HepG2 (cell line): ENCODE results near the gene FTCD. TPM values are rescaled to one million over a fixed set of nuclear protein-coding genes. Genes with fewer than 3 reads are reported as not detected.

Experiments used
- ARNT ChIP-seq: fragments of 450-650 bp; IDR thresholded peaks from 2 replicates; pipeline ENCODE4 v1.6.1; 2017
- FOXA3 ChIP-seq: IDR thresholded peaks from 2 replicates; pipeline ENCODE4 v1.6.1; 2016; ENCODE audit warnings: missing genetic modification reagents, missing compliant biosample characterization
- FOXO1 ChIP-seq: sonication (generic); formaldehyde crosslinking; IDR thresholded peaks from 2 replicates; pipeline ENCODE4 v1.4.0; 2020; ENCODE audit warnings: missing genetic modification reagents
- HOXA3 ChIP-seq: sonication (generic); formaldehyde crosslinking; IDR thresholded peaks from 2 replicates; pipeline ENCODE4 v1.5.0; 2020; ENCODE audit warnings: missing genetic modification reagents
- KDM6A ChIP-seq: IDR thresholded peaks from 2 replicates; pipeline ENCODE4 v1.6.1; 2016; ENCODE audit warnings: low read depth
- KMT2B ChIP-seq: IDR thresholded peaks from 2 replicates; pipeline ENCODE4 v1.6.1; 2016; ENCODE audit warnings: missing genetic modification reagents, missing compliant biosample characterization
- TBX3 ChIP-seq: fragments of 450-650 bp; IDR thresholded peaks from 2 replicates; pipeline ENCODE4 v1.6.1; 2017; ENCODE audit warnings: antibody characterized with exemption, mild to moderate bottlenecking, inconsistent platforms, borderline replicate concordance
- TIGD3 ChIP-seq: sonication (generic); formaldehyde crosslinking; IDR thresholded peaks from 2 replicates; pipeline ENCODE4 v1.5.1; 2020; ENCODE audit warnings: mild to moderate bottlenecking, missing genetic modification reagents, borderline replicate concordance
- ZBTB1 ChIP-seq: sonication (generic); formaldehyde crosslinking; IDR thresholded peaks from 2 replicates; pipeline ENCODE4 v1.4.0; 2020; ENCODE audit warnings: missing genetic modification reagents, borderline replicate concordance
- ZMYM2 ChIP-seq: sonication (generic); formaldehyde crosslinking; IDR thresholded peaks from 2 replicates; pipeline ENCODE4 v1.8.0; 2022; ENCODE audit warnings: mild to moderate bottlenecking, missing genetic modification reagents
- ZNF33A ChIP-seq: sonication (generic); formaldehyde crosslinking; IDR thresholded peaks from 2 replicates; pipeline ENCODE4 v1.5.1; 2020; ENCODE audit warnings: missing genetic modification reagents, mild to moderate bottlenecking, moderate library complexity, borderline replicate concordance
- ZNF503 ChIP-seq: sonication (generic); formaldehyde crosslinking; IDR thresholded peaks from 2 replicates; pipeline ENCODE4 v1.4.0; 2020; ENCODE audit warnings: missing genetic modification reagents
- ZNF607 ChIP-seq: sonication (generic); formaldehyde crosslinking; IDR thresholded peaks from 2 replicates; pipeline ENCODE4 v1.5.1; 2020; ENCODE audit warnings: missing genetic modification reagents, mild to moderate bottlenecking, borderline replicate concordance
- ZNF687 ChIP-seq: sonication (generic); formaldehyde crosslinking; IDR thresholded peaks from 2 replicates; pipeline ENCODE4 v1.5.1; 2020; ENCODE audit warnings: mild to moderate bottlenecking, missing genetic modification reagents, moderate library complexity
- ZNF691 ChIP-seq: sonication (generic); formaldehyde crosslinking; IDR thresholded peaks from 2 replicates; pipeline ENCODE4 v1.4.0; 2020; ENCODE audit warnings: missing genetic modification reagents, low read depth, mild to moderate bottlenecking, borderline replicate concordance
- ZNF780A ChIP-seq: sonication (generic); formaldehyde crosslinking; IDR thresholded peaks from 2 replicates; pipeline ENCODE4 v1.8.0; 2022; ENCODE audit warnings: mild to moderate bottlenecking, missing genetic modification reagents, moderate library complexity
- ZSCAN25 ChIP-seq: sonication (generic); formaldehyde crosslinking; IDR thresholded peaks from 2 replicates; pipeline ENCODE4 v1.8.0; 2022; ENCODE audit warnings: mild to moderate bottlenecking, missing genetic modification reagents
- polyA plus RNA-seq, 8 experiments: library from polyadenylated mRNA; depleted of rRNA in 3 of 8; stranded (reverse) in 7 of 8; unstranded in 1 of 8; fragments of >200 nt; fragmentation: Illumina TruSeq in 4 of 8; extraction: Trizol in 4 of 8; gene quantifications; 2 replicates each; pipeline versions ENCODE4 v1.2.1 to v1.2.3, GENCODE V29; 2011 to 2016; ENCODE audit warnings: low read depth in 4 of 8, missing spikeins in 1 of 8, mixed read lengths in 1 of 8; ENCODE audit not compliant: insufficient read depth in 1 of 8
- total RNA-seq, 5 experiments: library from RNA; depleted of rRNA; stranded (reverse); fragments of >200 nt; fragmentation: Illumina TruSeq; extraction: Trizol; gene quantifications; 2 replicates each; pipeline ENCODE4 v1.2.3, GENCODE V29; 2016; ENCODE audit warnings: low read depth in 1 of 5

FTCD gene
- total and polyA plus RNA-seq, 2 of the 13 experiments (the other 11 are each of a cell fraction or from before 2014, with no cell fraction given): 75.7 to 105 TPM

GRCh38 chr21:46153247-46154154 lies 1.9 kb downstream of the FTCD start (continued):
- TF ChIP-seq ARNT (no peak), ZNF33A (CRISPR knock-in tag) (no peak), TBX3 (peak; percentile 66; the same call in 1 of the 2 replicates), ZNF780A (CRISPR knock-in tag) (no peak), ZMYM2 (CRISPR knock-in tag) (peak; percentile 41; the same call in 1 of the 2 replicates), ZSCAN25 (CRISPR knock-in tag) (peak; percentile 71), FOXO1 (peak; percentile 84), KDM6A (CRISPR knock-in tag) (no peak), HOXA3 (CRISPR knock-in tag) (peak; percentile 53; the same call in 1 of the 2 replicates), ZBTB1 (0 out of 2 replicates have a peak, but pooled peaks have one; percentile 27), KMT2B (CRISPR knock-in tag) (peak; percentile 21; the same call in 1 of the 2 replicates), ZNF607 (CRISPR knock-in tag) (no peak), FOXA3 (CRISPR knock-in tag) (peak; percentile 77), TIGD3 (CRISPR knock-in tag) (peak; percentile 28; the same call in 1 of the 2 replicates), ZNF503 (CRISPR knock-in tag) (peak; percentile 49; the same call in 1 of the 2 replicates), ZNF687 (CRISPR knock-in tag) (peak; percentile 92), ZNF691 (CRISPR knock-in tag) (peak; percentile 24; the same call in 1 of the 2 replicates)
